Ascending aorta (tissue), 2 donors: Measurements from ENCODE around the gene TENT4A. TPM values are rescaled to one million over a fixed set of nuclear protein-coding genes. Genes with fewer than 3 reads are reported as not detected.

Source experiments
- DNase-seq, 2 donors: peaks; one replicate each; pipeline ENCODE4 v3.0.0-alpha.2; 2019; ENCODE audit warnings: low spot score in 2 of 2
- H3K27ac ChIP-seq, 2 donors: fragments of 200-600 bp; sonication (generic); one replicate each; pipeline ENCODE4 v1.5.1; 2016 to 2017; ENCODE audit warnings: mild to moderate bottlenecking in 1 of 2
- H3K27me3 ChIP-seq: fragments of 200-600 bp; sonication (generic); one replicate; pipeline ENCODE4 v1.5.1; 2017
- H3K36me3 ChIP-seq, 2 donors: fragments of 200-600 bp; sonication (generic); one replicate each; pipeline ENCODE4 v1.5.1; 2016
- H3K4me1 ChIP-seq, 2 donors: fragments of 200-600 bp; sonication (generic); one replicate each; pipeline ENCODE4 v1.5.1; 2016 to 2017; ENCODE audit warnings: mild to moderate bottlenecking in 1 of 2
- H3K4me3 ChIP-seq, 2 donors: fragments of 200-600 bp; sonication (generic); one replicate each; pipeline ENCODE4 v1.5.1; 2016 to 2017; ENCODE audit warnings: mild to moderate bottlenecking in 1 of 2
- H3K9me3 ChIP-seq, 2 donors: fragments of 200-600 bp; sonication (generic); one replicate each; pipeline ENCODE4 v1.5.1; 2016
- intact Hi-C: fragments of 100-400 bp; cut with DNase I; formaldehyde crosslinking; loops from one replicate; pipeline ENCODE4 v1.15.1; 2023
- total RNA-seq: library from RNA; depleted of rRNA; stranded (reverse); fragments of >200 nt; gene quantifications from one replicate; pipeline ENCODE4 v1.1.0, GENCODE V29; 2016
- TF ChIP-seq, protein P1 (sequence below), 3 experiments: fragments of 200-600 bp in 2 of 3; fragments of 450-650 bp in 1 of 3; sonication (generic) in 2 of 3; IDR thresholded peaks; one replicate each; pipeline ENCODE4 v1.5.1; 2016 to 2019; ENCODE audit warnings: antibody characterized with exemption in 3 of 3, mild to moderate bottlenecking in 1 of 3, moderate library complexity in 1 of 3

The TENT4A gene
- total RNA-seq, 1 donor from 2014 or later = 12.5 TPM

DNA sequence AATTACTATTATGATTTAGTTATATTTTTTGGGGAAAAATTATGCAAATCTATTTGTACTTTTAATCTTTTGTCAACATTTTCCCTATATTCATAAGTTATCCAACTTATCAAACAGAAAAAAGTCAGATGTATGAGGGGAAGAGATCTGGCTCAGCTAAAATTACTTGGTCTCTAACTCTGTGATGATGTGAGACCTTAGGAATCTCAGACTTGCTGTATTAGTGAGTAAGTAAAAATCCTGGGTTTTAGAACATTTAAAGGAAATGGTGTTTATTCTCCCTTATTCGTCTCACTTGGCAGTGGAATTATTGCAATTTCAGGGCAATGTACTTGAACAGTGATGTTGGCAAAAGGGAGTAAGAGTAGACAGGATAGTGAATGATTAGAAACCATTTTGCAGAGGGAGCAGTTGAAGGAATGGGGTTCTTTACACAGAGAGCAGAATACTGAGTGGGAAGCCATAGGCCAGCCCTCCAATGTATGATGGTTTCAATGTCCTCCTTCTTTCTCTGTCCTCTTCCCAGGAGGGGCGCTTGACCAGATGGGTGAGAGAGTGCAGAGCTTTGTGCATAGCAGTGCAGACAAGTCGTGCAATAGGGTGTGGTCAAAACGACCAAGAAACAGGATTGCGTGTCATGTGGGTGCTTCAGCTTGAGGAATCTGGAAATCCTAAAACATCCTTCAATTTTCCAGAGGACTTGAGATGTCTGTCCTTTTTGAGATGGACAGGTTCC, 91.7 kb downstream of the TENT4A start:
- peak overlapping the region; percentile 43 to 49 for H3K27ac ChIP-seq
- DNase-seq = no peak
- H3K9me3 ChIP-seq = no peaks in the 10 kb centered on the region
- TF ChIP-seq, protein P1, sequence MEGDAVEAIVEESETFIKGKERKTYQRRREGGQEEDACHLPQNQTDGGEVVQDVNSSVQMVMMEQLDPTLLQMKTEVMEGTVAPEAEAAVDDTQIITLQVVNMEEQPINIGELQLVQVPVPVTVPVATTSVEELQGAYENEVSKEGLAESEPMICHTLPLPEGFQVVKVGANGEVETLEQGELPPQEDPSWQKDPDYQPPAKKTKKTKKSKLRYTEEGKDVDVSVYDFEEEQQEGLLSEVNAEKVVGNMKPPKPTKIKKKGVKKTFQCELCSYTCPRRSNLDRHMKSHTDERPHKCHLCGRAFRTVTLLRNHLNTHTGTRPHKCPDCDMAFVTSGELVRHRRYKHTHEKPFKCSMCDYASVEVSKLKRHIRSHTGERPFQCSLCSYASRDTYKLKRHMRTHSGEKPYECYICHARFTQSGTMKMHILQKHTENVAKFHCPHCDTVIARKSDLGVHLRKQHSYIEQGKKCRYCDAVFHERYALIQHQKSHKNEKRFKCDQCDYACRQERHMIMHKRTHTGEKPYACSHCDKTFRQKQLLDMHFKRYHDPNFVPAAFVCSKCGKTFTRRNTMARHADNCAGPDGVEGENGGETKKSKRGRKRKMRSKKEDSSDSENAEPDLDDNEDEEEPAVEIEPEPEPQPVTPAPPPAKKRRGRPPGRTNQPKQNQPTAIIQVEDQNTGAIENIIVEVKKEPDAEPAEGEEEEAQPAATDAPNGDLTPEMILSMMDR (IDR thresholded peaks at IDR 0.05) = no peak
- intact Hi-C loops = no loop called here
- no peak overlapping the region for H3K4me3 ChIP-seq
- peaks cover 0 to 3% of the 10 kb centered on the region in 2 donors for H3K4me1 ChIP-seq
- H3K36me3 ChIP-seq = no peaks in the 10 kb centered on the region
- H3K27me3 ChIP-seq = no peaks in the 10 kb centered on the region

DNA sequence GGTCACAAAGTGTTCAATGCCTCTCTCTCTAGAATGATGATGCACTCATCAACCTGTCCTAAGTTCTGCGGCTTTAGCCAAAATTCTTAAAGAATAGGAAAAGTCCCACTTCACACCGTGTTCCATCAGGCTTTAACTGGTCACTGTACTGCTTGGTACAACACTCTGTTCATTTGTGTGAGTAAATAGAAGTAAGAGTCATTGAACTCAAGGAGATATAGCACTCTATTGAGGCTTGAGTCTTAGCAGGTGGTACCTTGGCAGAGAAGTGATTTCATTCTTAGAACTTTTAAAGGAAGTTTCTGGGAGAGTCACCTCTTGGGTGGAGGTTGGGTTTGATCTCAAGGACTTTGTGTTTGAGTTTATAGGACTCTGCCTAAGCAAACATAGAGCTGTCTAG, 92.6 kb downstream of the TENT4A start:
- TF ChIP-seq, protein P1 (IDR thresholded peaks at IDR 0.05) = no peak
- no peaks in the 10 kb centered on the region for H3K9me3 ChIP-seq
- no peaks in the 10 kb centered on the region for H3K36me3 ChIP-seq
- H3K4me3 ChIP-seq = no peak overlapping the region
- intact Hi-C loops = no loop called here
- H3K4me1 ChIP-seq = peaks cover 0 to 3% of the 10 kb centered on the region in 2 donors
- no peaks in the 10 kb centered on the region for H3K27me3 ChIP-seq
- no peak for DNase-seq
- H3K27ac ChIP-seq = no peak overlapping the region

Other genes starting within 250 kb of the TENT4A start
- 19.1 TPM for gene NSUN2, start 80.4 kb upstream of the TENT4A start, total RNA-seq
- 186 TPM for gene SRD5A1, start 80.0 kb upstream of the TENT4A start, total RNA-seq